GM23248 (cell line): ENCODE results near the gene FILIP1. TPM values are rescaled to one million over a fixed set of nuclear protein-coding genes. Genes with fewer than 3 reads are reported as not detected.

Source experiments
- DNase-seq: peaks from one replicate; pipeline ENCODE4 v3.0.0-alpha.2; 2015
- H2AFZ ChIP-seq: fragments of 200-600 bp; sonication (generic); 2 replicates; pipeline ENCODE4 v1.6.1; 2016; ENCODE audit warnings: antibody characterized with exemption
- H3F3A ChIP-seq: fragments of 200-600 bp; sonication (generic); 2 replicates; pipeline ENCODE4 v1.6.1; 2016; ENCODE audit warnings: mild to moderate bottlenecking, antibody characterized with exemption, mixed run types; ENCODE audit not compliant: insufficient read depth
- H3K27ac ChIP-seq: fragments of 200-600 bp; sonication (generic); 2 replicates; pipeline ENCODE4 v1.5.1; 2016; ENCODE audit warnings: mild to moderate bottlenecking
- H3K27me3 ChIP-seq: fragments of 200-600 bp; sonication (generic); replicated peaks from 2 replicates; pipeline ENCODE4 v1.6.1; 2016; ENCODE audit warnings: mild to moderate bottlenecking; ENCODE audit not compliant: insufficient read depth
- H3K36me3 ChIP-seq: fragments of 200-600 bp; sonication (generic); 2 replicates; pipeline ENCODE4 v1.6.1; 2016; ENCODE audit warnings: low read depth, mild to moderate bottlenecking
- H3K4me1 ChIP-seq: fragments of 200-600 bp; sonication (generic); 2 replicates; pipeline ENCODE4 v1.6.1; 2016; ENCODE audit warnings: mild to moderate bottlenecking; ENCODE audit not compliant: insufficient read depth
- H3K4me2 ChIP-seq: fragments of 200-600 bp; sonication (generic); one replicate; pipeline ENCODE4 v1.6.1; 2016; ENCODE audit warnings: mild to moderate bottlenecking; ENCODE audit not compliant: unreplicated experiment
- H3K4me3 ChIP-seq: fragments of 200-600 bp; sonication (generic); 2 replicates; pipeline ENCODE4 v1.5.1; 2016; ENCODE audit warnings: mild to moderate bottlenecking
- H3K79me2 ChIP-seq: fragments of 200-600 bp; sonication (generic); 2 replicates; pipeline ENCODE4 v1.6.1; 2016; ENCODE audit warnings: mild to moderate bottlenecking; ENCODE audit not compliant: insufficient read depth
- H3K9ac ChIP-seq: fragments of 200-600 bp; sonication (generic); 2 replicates; pipeline ENCODE4 v1.6.1; 2016; ENCODE audit warnings: mild to moderate bottlenecking
- H3K9me2 ChIP-seq: fragments of 200-600 bp; sonication (generic); 2 replicates; pipeline ENCODE4 v1.6.1; 2016; ENCODE audit warnings: mixed run types, mild to moderate bottlenecking, moderate library complexity; ENCODE audit not compliant: insufficient read depth
- H3K9me3 ChIP-seq: fragments of 200-600 bp; sonication (generic); one replicate; pipeline ENCODE4 v1.6.1; 2017; ENCODE audit warnings: low read depth
- H4K20me1 ChIP-seq: fragments of 200-600 bp; sonication (generic); 2 replicates; pipeline ENCODE4 v1.6.0; 2016; ENCODE audit not compliant: insufficient read depth
- EZH2 ChIP-seq: fragments of 200-600 bp; sonication (generic); IDR thresholded peaks from 2 replicates; pipeline ENCODE4 v1.6.1; 2018; ENCODE audit warnings: antibody characterized with exemption, mild to moderate bottlenecking; ENCODE audit not compliant: insufficient read depth, poor library complexity, severe bottlenecking
- EZH2phosphoT487 ChIP-seq: fragments of 200-600 bp; sonication (generic); IDR thresholded peaks from 2 replicates; pipeline ENCODE4 v1.6.1; 2018; ENCODE audit warnings: antibody characterized with exemption, moderate library complexity, mild to moderate bottlenecking, low read depth; ENCODE audit not compliant: insufficient read depth
- WGBS, 2 experiments: methylation state at CpG; one replicate each; pipeline ENCODE4 v1.1.6; 2015 to 2017; ENCODE audit warnings: low lambda C conversion rate in 2 of 2, low coverage in 1 of 2; ENCODE audit errors: missing lambda C conversion rate in 2 of 2; 5-methylcytosine and 5-hydroxymethylcytosine counted together
- in situ Hi-C: fragments of 300-500 bp; cut with MboI; formaldehyde crosslinking; loops from 2 replicates; pipeline ENCODE4 v1.15.0; 2020
- polyA plus RNA-seq: library from polyadenylated mRNA; unstranded; fragments of >200 nt; fragmentation: Nextera tagmentation; extraction: Ambion mirVana; gene quantifications from 2 replicates; pipeline ENCODE4 v1.2.1, GENCODE V29; 2016
- total RNA-seq: library from RNA; depleted of rRNA; stranded (reverse); fragments of >200 nt; shearing (Covaris generic); gene quantifications from 2 replicates; pipeline ENCODE4 v1.2.3, GENCODE V29; 2014

The FILIP1 gene
- total and polyA plus RNA-seq, 2 experiments from 2014 or later = under 0.01 TPM; not detected in 1

DNA sequence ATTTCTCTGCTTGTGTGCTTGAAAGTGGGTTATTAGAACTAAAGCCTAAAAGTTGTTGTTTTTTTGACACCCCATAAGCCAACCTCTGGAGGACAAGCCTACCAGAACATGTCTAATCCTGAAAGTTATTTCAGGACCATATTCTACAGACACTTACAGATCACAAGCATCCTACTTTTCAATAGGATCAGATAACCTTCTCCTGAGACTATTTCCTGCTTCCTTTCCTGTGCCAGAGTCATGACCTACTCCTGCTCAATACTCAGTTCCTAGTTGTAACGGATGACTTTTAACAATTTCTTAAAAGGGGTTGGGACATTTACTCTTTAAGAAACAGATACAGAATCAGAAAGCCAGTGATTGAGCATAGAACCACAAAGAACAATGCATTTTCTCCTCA is 5.3 kb upstream of the FILIP1 start:
- WGBS, 2 experiments = 90 to 100% methylated on average over 1 of the region's 1 CpG
- H3K27ac ChIP-seq = no peak overlapping the region
- no peak for DNase-seq
- no peaks in the 10 kb centered on the region for H3K9me3 ChIP-seq
- no peaks in the 10 kb centered on the region for H4K20me1 ChIP-seq
- H3K9me2 ChIP-seq = no peaks in the 10 kb centered on the region
- no peaks in the 10 kb centered on the region for H3K79me2 ChIP-seq
- H3K4me1 ChIP-seq = peaks cover 4% of the 10 kb centered on the region; the same call in 1 of the 2 replicates
- H3F3A ChIP-seq = peaks cover 11% of the 10 kb centered on the region
- no peak overlapping the region for H3K4me2 ChIP-seq
- TF ChIP-seq EZH2 (no peak), EZH2phosphoT487 (no peak)
- no peak overlapping the region for H2AFZ ChIP-seq
- no peak overlapping the region for H3K4me3 ChIP-seq
- in situ Hi-C loops = no loop called here
- H3K36me3 ChIP-seq = no peaks in the 10 kb centered on the region
- no peak overlapping the region for H3K9ac ChIP-seq
- peaks cover 9% of the 10 kb centered on the region; the same call in 1 of the 2 replicates for H3K27me3 ChIP-seq

DNA sequence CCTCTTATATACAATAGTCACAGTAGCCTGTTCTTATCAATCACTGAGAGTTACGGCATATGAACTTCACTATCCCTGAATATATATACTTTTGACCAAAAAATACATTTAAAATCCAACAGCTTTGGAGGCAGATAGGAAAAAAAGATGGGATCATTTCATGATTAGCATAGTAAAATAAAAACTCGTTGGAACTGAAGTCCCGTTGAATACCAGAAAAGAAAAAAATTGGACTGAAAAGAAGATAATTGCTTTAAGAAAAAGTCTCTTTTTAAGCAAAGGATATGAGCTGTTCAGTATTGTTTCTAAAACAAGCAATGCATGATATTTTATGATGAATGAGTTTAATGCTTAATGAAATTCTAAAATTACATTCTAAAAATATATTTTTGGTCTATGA is 4.4 kb upstream of the FILIP1 start:
- H3K79me2 ChIP-seq = no peaks in the 10 kb centered on the region
- no peak overlapping the region for H3K4me2 ChIP-seq
- no peak overlapping the region for H3K4me3 ChIP-seq
- no peak overlapping the region for H3K9ac ChIP-seq
- no peaks in the 10 kb centered on the region for H3K36me3 ChIP-seq
- peaks cover 11% of the 10 kb centered on the region for H3F3A ChIP-seq
- H4K20me1 ChIP-seq = no peaks in the 10 kb centered on the region
- no peaks in the 10 kb centered on the region for H3K9me3 ChIP-seq
- peaks cover 4% of the 10 kb centered on the region; the same call in 1 of the 2 replicates for H3K4me1 ChIP-seq
- in situ Hi-C loops = no loop called here
- WGBS, 2 experiments = 76 to 78% methylated on average over 3 of the region's 3 CpGs
- no peak overlapping the region for H2AFZ ChIP-seq
- TF ChIP-seq EZH2 (no peak), EZH2phosphoT487 (no peak)
- H3K27me3 ChIP-seq = peaks cover 14% of the 10 kb centered on the region
- no peak for DNase-seq
- H3K9me2 ChIP-seq = no peaks in the 10 kb centered on the region
- H3K27ac ChIP-seq = no peak overlapping the region

- peak; percentile 1 for DNase-seq
- H3K27ac ChIP-seq = no peak overlapping the region
- H3K79me2 ChIP-seq = no peaks in the 10 kb centered on the region
- no peak overlapping the region for H3K4me2 ChIP-seq
- H3K9ac ChIP-seq = no peak overlapping the region
- H3F3A ChIP-seq = peaks cover 11% of the 10 kb centered on the region
- H2AFZ ChIP-seq = no peak overlapping the region
- no peaks in the 10 kb centered on the region for H3K9me3 ChIP-seq
- H3K36me3 ChIP-seq = no peaks in the 10 kb centered on the region
- WGBS, 2 experiments = 80 to 88% methylated on average over 1 of the region's 1 CpG
- no peaks in the 10 kb centered on the region for H3K9me2 ChIP-seq
- H3K4me1 ChIP-seq = peaks cover 4% of the 10 kb centered on the region; the same call in 1 of the 2 replicates
- H4K20me1 ChIP-seq = no peaks in the 10 kb centered on the region
- in situ Hi-C loops = no loop called here
- TF ChIP-seq EZH2 (no peak), EZH2phosphoT487 (no peak)
- H3K4me3 ChIP-seq = no peak overlapping the region
- H3K27me3 ChIP-seq = peaks cover 36% of the 10 kb centered on the region
These were observed 1.4 kb upstream of the FILIP1 start for GRCh38 chr6:75495011-75495410.

- no peak overlapping the region for H3K4me3 ChIP-seq
- no peak overlapping the region for H2AFZ ChIP-seq
- no peaks in the 10 kb centered on the region for H3K9me3 ChIP-seq
- no peak overlapping the region for H3K9ac ChIP-seq
- H3K9me2 ChIP-seq = no peaks in the 10 kb centered on the region
- TF ChIP-seq EZH2 (no peak), EZH2phosphoT487 (no peak)
- H3K27ac ChIP-seq = no peak overlapping the region
- 95 to 97% methylated on average over 4 of the region's 4 CpGs for WGBS, 2 experiments
- no peak for DNase-seq
- in situ Hi-C loops = no loop called here
- no peaks in the 10 kb centered on the region for H3K36me3 ChIP-seq
- no peaks in the 10 kb centered on the region for H4K20me1 ChIP-seq
- H3F3A ChIP-seq = peaks cover 11% of the 10 kb centered on the region
- H3K27me3 ChIP-seq = peaks cover 36% of the 10 kb centered on the region
- H3K79me2 ChIP-seq = no peaks in the 10 kb centered on the region
- peaks cover 4% of the 10 kb centered on the region; the same call in 1 of the 2 replicates for H3K4me1 ChIP-seq
- no peak overlapping the region for H3K4me2 ChIP-seq
These were observed 690 bp upstream of the FILIP1 start for GRCh38 chr6:75494290-75494689.
